Activated CD4-positive, alpha-beta T cell treated with anti-CD3 and anti-CD28 coated beads for 36 hours (primary cell): Measurements from ENCODE around the gene ZNF724. TPM values are rescaled to one million over a fixed set of nuclear protein-coding genes. Genes with fewer than 3 reads are reported as not detected.

Source experiments
- ATAC-seq: fragments of 200-7000 bp; cut with Tn5 transposase; one replicate; pipeline ENCODE4 v1.10.0; 2021; ENCODE audit warnings: mild to moderate bottlenecking, moderate library complexity
- CTCF ChIA-PET: fragments of 350-600 bp; sonication (Branson Sonifier 250); formaldehyde crosslinking; loops from one replicate; lab custom pipeline; 2021; ENCODE audit warnings: antibody characterized with exemption; lab: Charles Lee
- POLR2A ChIA-PET: fragments of 350-600 bp; sonication (Branson Sonifier 250); formaldehyde crosslinking; loops from one replicate; lab custom pipeline; 2021; ENCODE audit warnings: antibody characterized with exemption, inconsistent platforms; lab: Charles Lee
- DNase-seq: peaks from one replicate; pipeline ENCODE4 v3.0.0-alpha.2; 2020
- H3K27ac Mint-ChIP-seq: one replicate; pipeline ENCODE4 v1.8.0; 2021; ENCODE audit warnings: mixed read lengths
- H3K27me3 Mint-ChIP-seq: one replicate; pipeline ENCODE4 v1.8.0; 2021; ENCODE audit warnings: mixed read lengths
- H3K36me3 Mint-ChIP-seq: one replicate; pipeline ENCODE4 v1.8.0; 2021; ENCODE audit warnings: low read depth, mixed read lengths
- H3K4me1 Mint-ChIP-seq: one replicate; pipeline ENCODE4 v1.8.0; 2021; ENCODE audit warnings: mixed read lengths
- H3K4me3 Mint-ChIP-seq: one replicate; pipeline ENCODE4 v1.8.0; 2021; ENCODE audit warnings: mild to moderate bottlenecking, moderate library complexity, mixed read lengths
- H3K9me3 Mint-ChIP-seq: one replicate; pipeline ENCODE4 v1.8.0; 2021; ENCODE audit warnings: low read depth, mixed read lengths
- intact Hi-C, 2 experiments: fragments of 100-400 bp; cut with DNase I in 1 of 2; cut with micrococcal nuclease in 1 of 2; formaldehyde crosslinking; loops; one replicate each; pipeline versions ENCODE4 v1.14.2 to v1.15.1; 2022 to 2024; cut with DNase I, micrococcal nuclease
- total RNA-seq, 2 experiments: library from RNA; stranded (reverse); gene quantifications; one replicate each; pipeline ENCODE4 v1.2.3, GENCODE V29; 2021

Gene ZNF724
- total RNA-seq, 2 experiments from 2014 or later: 15.1 to 19.1 TPM

DNA sequence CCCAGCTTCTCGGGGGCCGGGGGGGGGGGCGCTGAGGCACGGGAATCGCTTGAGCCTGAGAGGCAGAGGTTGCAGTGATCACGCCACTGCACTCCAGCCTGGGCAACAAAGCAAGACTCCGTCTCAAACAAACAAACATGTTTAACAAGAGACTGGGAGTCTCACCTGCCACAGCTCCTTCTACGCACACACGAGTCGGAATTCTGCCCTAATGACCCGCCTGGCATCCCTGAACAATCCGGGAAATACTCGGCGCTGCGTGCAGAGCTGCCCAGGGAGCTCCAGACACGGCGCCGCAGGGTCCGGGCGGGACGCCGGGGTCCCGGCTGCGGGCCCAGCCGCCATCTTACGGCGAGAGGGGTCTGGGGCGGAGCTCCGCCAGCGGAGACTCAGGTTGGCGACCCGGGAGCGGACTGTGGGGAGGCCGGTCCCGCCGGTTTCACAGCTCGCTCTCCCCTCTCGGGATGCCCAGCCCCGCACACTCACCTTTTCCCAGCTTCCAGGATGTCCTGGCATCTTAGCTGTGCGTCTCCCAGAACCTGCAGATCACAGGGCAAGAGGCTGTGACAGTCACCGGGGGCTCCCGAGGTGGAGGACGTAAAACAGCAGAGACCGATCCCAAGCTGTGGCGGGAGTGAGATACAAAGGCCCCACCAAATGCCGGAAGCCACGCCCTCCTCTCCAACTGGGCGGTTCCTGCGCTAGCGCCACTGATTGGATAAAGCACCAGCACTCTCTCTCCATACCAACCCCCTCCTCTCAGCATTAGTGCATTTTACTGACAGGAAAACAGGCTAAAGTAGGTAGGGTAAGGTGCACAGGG lies 23.6 kb upstream of the ZNF724 start:
- DNase-seq (peak; percentile 96), ATAC-seq (peak; percentile 99)
- H3K4me3 Mint-ChIP-seq: peak overlapping the region; percentile 92
- CTCF ChIA-PET: interaction anchor here (0.8 to 1.4 kb wide), 5 partner anchors 10 to 413 kb away, joined by 3 to 4 read pairs (median 3); partner anchors contain the start of genes ZNF675 and ZNF724
- H3K9me3 Mint-ChIP-seq: no peaks in the 10 kb centered on the region
- peaks cover 25% of the 10 kb centered on the region for H3K4me1 Mint-ChIP-seq
- H3K36me3 Mint-ChIP-seq: peaks cover 24% of the 10 kb centered on the region
- intact Hi-C loops: loop anchor here (1.0 to 10.0 kb wide), 8 partner anchors 24 to 1506 kb away; partner anchors contain the start of genes ZNF724 (in 2 of the 2), ZNF91 (in 2 of the 2), ZNF100 (in 1 of the 2) and ZNF675 (in 1 of the 2)
- no peaks in the 10 kb centered on the region for H3K27me3 Mint-ChIP-seq
- POLR2A ChIA-PET: interaction anchor here (0.6 to 1.4 kb wide), 6 partner anchors 8 to 641 kb away, joined by 3 to 13 read pairs (median 4); partner anchors contain the start of genes ZNF724 and ZNF91
- peak overlapping the region; percentile 93 for H3K27ac Mint-ChIP-seq

DNA sequence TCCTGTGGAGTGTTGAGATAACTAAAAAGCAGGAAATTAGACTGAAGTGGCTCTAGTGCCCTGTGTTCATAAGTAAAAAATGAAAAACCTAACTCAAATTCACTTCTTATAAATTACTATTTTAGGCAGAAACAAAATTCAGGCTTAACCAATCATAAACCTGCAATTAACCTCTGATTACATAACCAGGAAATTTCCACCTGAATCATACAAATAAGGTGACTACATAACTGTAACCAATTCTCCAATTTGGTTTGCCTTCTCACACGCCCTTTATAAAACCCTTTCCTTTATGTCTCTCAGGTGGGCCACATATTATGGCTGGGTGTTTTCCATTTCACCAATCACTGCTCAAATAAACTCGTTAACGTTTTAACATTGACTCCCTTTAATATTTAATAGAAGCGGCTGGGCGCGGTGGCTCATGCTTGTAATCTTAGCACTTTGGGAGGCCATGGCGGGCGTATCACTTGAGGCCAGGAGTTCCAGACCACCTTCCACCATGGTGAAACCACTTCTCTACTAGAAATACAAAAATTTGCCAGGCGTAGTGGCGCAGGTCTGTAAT lies 22.9 kb upstream of the ZNF724 start:
- Mint-ChIP-seq H3K4me1 (peaks cover 25% of the 10 kb centered on the region), H3K27me3 (no peaks in the 10 kb centered on the region), H3K9me3 (no peaks in the 10 kb centered on the region), H3K27ac (peak overlapping the region; percentile 86), H3K4me3 (peak overlapping the region; percentile 92), H3K36me3 (peaks cover 29% of the 10 kb centered on the region)
- DNase-seq: peak; percentile 30
- ChIA-PET POLR2A (interaction anchor here (0.6 to 1.4 kb wide), 3 partner anchors 9 to 642 kb away, joined by 3 to 13 read pairs (median 3); partner anchors contain the start of gene ZNF724), CTCF (interaction anchor here (1.0 to 1.6 kb wide), 4 partner anchors 11 to 413 kb away, joined by 3 to 4 read pairs (median 4); partner anchors contain the start of genes ZNF675 and ZNF724)
- no peak for ATAC-seq
- intact Hi-C loops: loop anchor here (5.0 to 10.0 kb wide), 4 partner anchors 122 to 1506 kb away; partner anchors contain the start of genes ZNF100 (in 1 of the 2), ZNF730 (in 1 of the 2) and ZNF91 (in 1 of the 2)

DNA sequence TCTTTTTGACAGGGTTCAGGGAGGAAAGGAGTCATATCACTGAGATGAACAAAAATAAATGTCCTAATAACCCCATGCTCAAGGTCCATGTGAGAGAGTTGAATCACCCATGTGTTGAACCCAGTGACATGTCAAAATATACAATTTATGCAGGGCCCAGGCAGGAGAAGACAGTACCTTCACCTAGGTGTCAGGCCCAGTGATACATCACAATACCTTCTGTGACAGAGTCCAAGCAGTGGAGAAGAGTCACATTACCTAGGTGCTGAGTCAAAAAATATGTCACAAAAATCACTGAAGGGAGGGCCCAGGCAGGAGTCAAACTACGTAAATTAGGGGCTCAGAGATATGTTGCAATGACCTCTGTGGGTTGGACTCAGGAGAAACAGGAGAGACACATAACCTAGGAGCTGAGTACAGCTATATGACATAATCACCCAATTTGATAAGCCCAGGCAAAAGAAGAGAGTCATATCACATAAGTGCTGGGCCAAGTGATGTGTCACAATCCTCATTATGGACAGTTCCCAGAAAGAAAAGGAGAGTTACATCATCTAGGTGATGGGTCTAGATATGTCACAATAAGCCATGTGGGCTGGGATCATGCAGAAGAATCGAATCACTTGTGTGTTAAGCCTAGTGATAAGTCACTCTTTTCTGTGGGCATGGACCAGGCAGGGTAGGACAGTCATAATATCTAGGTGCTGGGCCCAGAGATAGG lies 13.8 kb upstream of the ZNF724 start:
- peak; percentile 89 for ATAC-seq
- CTCF ChIA-PET: interaction anchor here (0.6 to 0.7 kb wide), 2 partner anchors 11 to 14 kb away, joined by 3 read pairs; partner anchors contain the start of gene ZNF724
- Mint-ChIP-seq H3K27ac (peak overlapping the region; percentile 22), H3K9me3 (no peaks in the 10 kb centered on the region), H3K4me1 (peaks cover 8% of the 10 kb centered on the region), H3K4me3 (no peak overlapping the region), H3K36me3 (peaks cover 72% of the 10 kb centered on the region), H3K27me3 (no peaks in the 10 kb centered on the region)
- peak; percentile 44 for DNase-seq
- POLR2A ChIA-PET: no interaction called here
- intact Hi-C loops: loop anchor here in 1 of 2 experiments (1.0 kb wide), 1 partner anchor 14 kb away; the partner anchor contains the start of gene ZNF724

DNA sequence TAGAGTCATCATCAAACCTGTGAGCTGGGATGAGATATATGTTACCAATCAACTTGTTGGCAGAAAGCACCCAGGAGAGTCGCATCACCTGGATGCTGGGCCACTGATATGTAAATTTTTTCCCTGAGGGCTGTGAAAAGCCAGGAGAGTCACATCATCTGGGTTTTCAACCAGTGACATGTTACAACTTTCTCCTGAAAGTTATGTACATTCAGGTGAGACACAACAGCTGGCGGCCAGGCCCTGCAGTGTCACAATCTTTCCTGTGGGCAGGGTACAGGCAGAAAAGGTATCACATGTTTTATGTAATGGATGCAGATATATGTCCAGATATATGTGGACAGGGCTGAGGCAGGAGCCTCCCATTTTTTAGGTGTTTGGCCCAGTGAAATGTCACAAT lies 13.2 kb upstream of the ZNF724 start:
- CTCF ChIA-PET: interaction anchor here (0.6 to 0.7 kb wide), 2 partner anchors 11 to 13 kb away, joined by 3 read pairs; partner anchors contain the start of gene ZNF724
- no peaks in the 10 kb centered on the region for H3K9me3 Mint-ChIP-seq
- H3K27ac Mint-ChIP-seq: peak overlapping the region; percentile 22
- peaks cover 73% of the 10 kb centered on the region for H3K36me3 Mint-ChIP-seq
- no peak for DNase-seq
- H3K27me3 Mint-ChIP-seq: no peaks in the 10 kb centered on the region
- POLR2A ChIA-PET: no interaction called here
- peaks cover 8% of the 10 kb centered on the region for H3K4me1 Mint-ChIP-seq
- H3K4me3 Mint-ChIP-seq: no peak overlapping the region
- ATAC-seq: peak; percentile 2
- intact Hi-C loops: no loop called here

DNA sequence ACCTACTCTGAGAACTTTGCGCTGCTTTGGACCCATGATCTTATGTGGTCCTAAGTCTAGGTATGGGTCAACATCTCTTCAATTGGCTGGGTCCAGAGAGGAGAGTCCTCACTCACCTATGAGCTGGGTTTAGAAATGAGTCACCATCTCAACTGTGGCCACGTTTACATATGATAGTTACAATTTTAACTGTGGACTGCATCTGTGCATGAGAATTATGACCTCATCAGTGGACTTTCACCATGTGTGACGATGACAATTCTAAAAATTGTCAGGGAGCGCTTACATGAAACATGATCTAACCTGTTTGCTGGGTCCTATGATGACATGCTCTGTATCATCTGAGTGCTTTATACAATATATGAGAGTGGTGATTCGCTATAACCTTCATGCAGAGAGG lies 12.7 kb upstream of the ZNF724 start:
- H3K4me1 Mint-ChIP-seq: peaks cover 8% of the 10 kb centered on the region
- CTCF ChIA-PET: interaction anchor here (0.7 kb wide), 1 partner anchor 12 kb away, joined by 3 read pairs; the partner anchor contains the start of gene ZNF724
- intact Hi-C loops: no loop called here

DNA sequence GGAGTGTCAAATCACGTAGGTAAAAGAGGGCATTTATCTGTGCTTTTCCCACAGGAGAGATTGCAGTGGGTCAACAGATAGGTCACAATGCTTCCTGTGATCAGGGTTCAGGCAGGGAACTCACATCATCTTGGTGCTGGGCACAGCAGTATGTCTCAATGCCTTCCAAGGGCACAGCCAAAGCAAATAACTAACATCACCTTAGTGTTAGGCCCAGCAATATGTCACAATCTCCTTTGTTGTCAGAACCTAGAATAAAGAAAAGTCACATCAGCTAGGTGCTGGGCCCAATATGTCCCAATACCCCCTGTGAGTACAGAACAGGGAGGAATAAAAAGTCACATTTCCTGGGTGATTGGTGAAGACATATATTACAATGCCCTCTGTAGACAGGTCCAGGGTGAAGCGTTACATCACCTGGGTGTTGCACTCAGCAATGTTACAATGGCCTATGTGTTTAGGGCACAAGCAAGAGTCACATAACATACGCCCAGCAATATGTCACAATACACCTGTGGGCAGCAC lies 11.4 kb upstream of the ZNF724 start:
- H3K9me3 Mint-ChIP-seq: no peaks in the 10 kb centered on the region
- intact Hi-C loops: no loop called here
- H3K4me3 Mint-ChIP-seq: no peak overlapping the region
- CTCF ChIA-PET: no interaction called here
- peaks cover 68% of the 10 kb centered on the region for H3K36me3 Mint-ChIP-seq
- H3K27ac Mint-ChIP-seq: no peak overlapping the region
- ATAC-seq (no peak), DNase-seq (no peak)
- POLR2A ChIA-PET: no interaction called here
- H3K4me1 Mint-ChIP-seq: peaks cover 8% of the 10 kb centered on the region
- H3K27me3 Mint-ChIP-seq: no peaks in the 10 kb centered on the region

More for the DNA sequence above, 12.7 kb upstream of the ZNF724 start:
- ATAC-seq (peak; percentile 9), DNase-seq (no peak)
- Mint-ChIP-seq H3K27me3 (no peaks in the 10 kb centered on the region), H3K9me3 (no peaks in the 10 kb centered on the region), H3K36me3 (peaks cover 70% of the 10 kb centered on the region), H3K4me3 (no peak overlapping the region), H3K27ac (no peak overlapping the region)
- POLR2A ChIA-PET: no interaction called here

DNA sequence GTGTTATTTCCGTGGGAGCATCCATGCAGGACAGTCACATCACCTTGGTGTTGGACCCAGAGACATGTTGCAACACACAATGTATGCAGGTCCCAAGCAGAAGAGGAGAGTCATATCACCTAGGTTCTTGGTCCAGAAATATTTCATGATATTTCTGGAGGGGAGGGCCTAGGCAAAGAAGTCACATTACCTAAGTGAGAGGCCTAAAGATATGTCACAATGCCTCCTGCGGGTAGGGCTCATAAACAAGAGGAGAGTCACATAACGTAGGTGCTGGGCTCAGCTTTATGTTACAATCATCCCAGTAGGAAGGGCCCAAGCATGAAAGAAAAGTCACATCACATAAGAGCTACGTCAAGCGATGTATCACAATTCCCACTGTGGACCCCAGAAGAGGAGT lies 10.8 kb upstream of the ZNF724 start:
- Mint-ChIP-seq H3K4me1 (peaks cover 8% of the 10 kb centered on the region), H3K27me3 (no peaks in the 10 kb centered on the region), H3K36me3 (peaks cover 64% of the 10 kb centered on the region), H3K4me3 (no peak overlapping the region), H3K27ac (no peak overlapping the region), H3K9me3 (no peaks in the 10 kb centered on the region)
- ATAC-seq (no peak), DNase-seq (no peak)
- intact Hi-C loops: no loop called here
- ChIA-PET CTCF (no interaction called here), POLR2A (no interaction called here)

DNA sequence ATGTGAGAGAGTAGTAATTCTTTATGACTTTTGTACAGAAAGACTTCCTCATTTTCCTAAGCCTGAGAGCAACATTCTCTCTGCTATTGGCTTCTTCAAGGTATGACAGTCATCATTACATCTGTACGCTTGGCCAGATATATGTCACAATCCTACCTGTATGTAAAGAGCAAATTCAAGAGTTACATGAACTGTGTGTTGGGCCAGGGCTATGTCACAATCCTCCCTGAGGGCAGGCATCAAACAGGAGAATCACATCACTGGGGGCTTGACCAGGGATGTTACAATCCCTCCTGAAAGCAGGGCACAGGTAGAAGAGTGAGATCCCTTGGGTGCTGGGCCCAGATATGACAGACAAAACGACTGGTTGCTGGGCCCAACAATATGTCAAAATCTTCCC lies 9.8 kb upstream of the ZNF724 start:
- H3K4me1 Mint-ChIP-seq: peaks cover 8% of the 10 kb centered on the region
- no peaks in the 10 kb centered on the region for H3K27me3 Mint-ChIP-seq
- H3K36me3 Mint-ChIP-seq: peaks cover 64% of the 10 kb centered on the region
- intact Hi-C loops: loop anchor here in 1 of 2 experiments (10.0 kb wide), 1 partner anchor 1425 kb away; the partner anchor contains the start of gene ZNF43
- no peak overlapping the region for H3K4me3 Mint-ChIP-seq
- DNase-seq (no peak), ATAC-seq (no peak)
- H3K9me3 Mint-ChIP-seq: no peaks in the 10 kb centered on the region
- no peak overlapping the region for H3K27ac Mint-ChIP-seq
- ChIA-PET POLR2A (no interaction called here), CTCF (no interaction called here)

DNA sequence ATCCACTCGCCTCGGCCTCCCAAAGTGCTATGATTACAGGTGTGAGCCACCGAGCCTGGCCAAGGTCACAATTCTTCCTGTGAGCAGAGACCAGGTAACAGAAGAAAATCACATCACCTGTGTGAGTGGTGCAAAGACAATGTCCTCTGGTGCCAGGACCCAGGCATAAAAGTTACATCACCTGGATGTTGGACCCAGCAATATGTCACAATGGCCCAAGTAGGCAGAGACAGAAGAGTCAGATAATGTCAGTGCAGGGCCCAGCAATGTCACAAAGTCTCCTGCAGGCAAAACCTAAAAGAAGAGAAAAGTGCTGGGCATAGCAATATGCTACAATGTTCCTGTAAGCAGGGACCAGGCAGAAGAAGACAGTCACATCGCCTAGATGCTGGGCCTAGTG lies 5.5 kb upstream of the ZNF724 start:
- Mint-ChIP-seq H3K4me3 (no peak overlapping the region), H3K27ac (no peak overlapping the region), H3K4me1 (no peaks in the 10 kb centered on the region), H3K9me3 (no peaks in the 10 kb centered on the region), H3K36me3 (peaks cover 30% of the 10 kb centered on the region), H3K27me3 (no peaks in the 10 kb centered on the region)
- CTCF ChIA-PET: interaction anchor here (0.6 kb wide), 1 partner anchor 1668 kb away, joined by 3 read pairs; no protein-coding TSS in a partner anchor
- POLR2A ChIA-PET: no interaction called here
- intact Hi-C loops: loop anchor here in 1 of 2 experiments (10.0 kb wide), 1 partner anchor 1421 kb away; the partner anchor contains the start of gene ZNF43
- DNase-seq (no peak), ATAC-seq (no peak)

DNA sequence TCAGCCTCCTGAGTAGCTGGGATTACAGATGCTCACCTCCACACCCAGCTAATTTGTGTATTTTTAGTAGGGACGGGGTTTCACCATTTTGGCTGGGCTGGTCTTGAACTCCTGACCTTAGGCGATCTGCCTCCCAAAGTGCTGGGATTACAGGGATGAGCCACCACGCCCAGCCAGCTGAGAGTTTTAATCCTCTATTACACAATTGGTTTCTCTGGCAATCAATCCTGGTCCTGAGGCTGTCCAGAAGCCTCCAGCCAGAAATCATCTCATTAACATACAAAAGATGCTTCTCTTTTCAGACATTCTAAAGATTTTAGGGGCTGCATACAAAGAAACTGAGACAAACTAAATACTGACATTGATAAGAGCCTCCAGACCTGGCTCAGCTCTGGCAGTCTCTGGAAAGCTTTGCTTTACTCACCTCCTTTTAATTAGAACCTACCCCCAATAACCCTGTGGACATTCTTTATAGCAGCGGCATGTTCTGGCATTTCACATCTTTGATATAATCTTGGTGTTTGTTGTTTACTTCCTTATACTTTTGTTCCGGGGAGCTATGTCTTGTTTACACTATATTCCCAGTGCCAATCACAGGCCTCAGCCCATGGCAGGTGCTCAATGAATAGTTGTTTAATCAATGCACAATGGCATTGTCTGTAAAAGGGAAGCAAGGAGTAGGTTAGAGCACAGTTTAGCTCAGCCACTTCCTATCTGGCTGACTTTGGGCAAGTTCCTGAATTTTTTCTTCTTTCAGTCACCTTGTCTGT lies 4.1 kb upstream of the ZNF724 start:
- H3K27ac Mint-ChIP-seq: no peak overlapping the region
- CTCF ChIA-PET: no interaction called here
- H3K27me3 Mint-ChIP-seq: no peaks in the 10 kb centered on the region
- intact Hi-C loops: loop anchor here in 1 of 2 experiments (10.0 kb wide), 1 partner anchor 1420 kb away; the partner anchor contains the start of gene ZNF43
- no peaks in the 10 kb centered on the region for H3K9me3 Mint-ChIP-seq
- peaks cover 18% of the 10 kb centered on the region for H3K36me3 Mint-ChIP-seq
- DNase-seq (no peak), ATAC-seq (no peak)
- no peak overlapping the region for H3K4me3 Mint-ChIP-seq
- POLR2A ChIA-PET: interaction anchor here (0.6 kb wide), 1 partner anchor 13 kb away, joined by 4 read pairs; no protein-coding TSS in a partner anchor
- H3K4me1 Mint-ChIP-seq: peaks cover 2% of the 10 kb centered on the region
